UCSD-AML1 (cell line): ENCODE measurements around the gene FBXW7.

Experiments used
- DNase-seq: peaks from one replicate; lab custom pipeline; 2025; ENCODE audit not compliant: unreplicated experiment; lab: John Stamatoyannopoulos, UW

FBXW7 gene

GRCh38 chr4:152476796-152477195 lies 59.1 kb downstream of the FBXW7 start:
- no peak for DNase-seq

DNA sequence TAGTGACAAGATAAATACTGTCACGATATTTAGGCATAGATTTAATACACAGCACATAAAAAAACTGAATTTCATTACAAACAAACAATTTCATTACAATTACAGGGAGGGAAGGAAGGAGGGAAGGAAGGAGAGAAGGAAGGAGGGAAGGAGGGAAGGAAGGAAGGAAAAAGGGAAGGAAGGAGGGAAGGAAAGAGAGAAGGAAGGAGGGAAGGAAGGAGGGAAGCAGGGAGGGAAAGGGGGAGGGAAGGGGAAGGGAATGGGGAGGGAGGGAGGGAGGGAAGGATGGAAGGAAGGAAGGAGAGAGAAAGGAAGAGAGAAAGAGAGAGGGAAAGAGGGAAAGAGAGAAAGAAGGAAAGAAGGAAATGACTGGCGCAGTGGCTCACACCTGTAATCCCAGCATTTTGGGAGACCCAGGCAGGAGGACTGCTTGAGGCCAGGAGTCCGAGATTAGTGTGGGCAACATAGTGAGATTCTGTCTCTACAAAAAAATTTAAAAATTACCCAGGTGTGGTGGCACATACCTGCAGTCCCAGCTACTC lies 64.6 kb downstream of the FBXW7 start:
- no peak for DNase-seq

- no peak for DNase-seq
These were observed 67.5 kb downstream of the FBXW7 start for GRCh38 chr4:152468408-152468807.

GRCh38 chr4:152467101-152467500 lies 68.8 kb downstream of the FBXW7 start:
- DNase-seq, result no peak

DNA sequence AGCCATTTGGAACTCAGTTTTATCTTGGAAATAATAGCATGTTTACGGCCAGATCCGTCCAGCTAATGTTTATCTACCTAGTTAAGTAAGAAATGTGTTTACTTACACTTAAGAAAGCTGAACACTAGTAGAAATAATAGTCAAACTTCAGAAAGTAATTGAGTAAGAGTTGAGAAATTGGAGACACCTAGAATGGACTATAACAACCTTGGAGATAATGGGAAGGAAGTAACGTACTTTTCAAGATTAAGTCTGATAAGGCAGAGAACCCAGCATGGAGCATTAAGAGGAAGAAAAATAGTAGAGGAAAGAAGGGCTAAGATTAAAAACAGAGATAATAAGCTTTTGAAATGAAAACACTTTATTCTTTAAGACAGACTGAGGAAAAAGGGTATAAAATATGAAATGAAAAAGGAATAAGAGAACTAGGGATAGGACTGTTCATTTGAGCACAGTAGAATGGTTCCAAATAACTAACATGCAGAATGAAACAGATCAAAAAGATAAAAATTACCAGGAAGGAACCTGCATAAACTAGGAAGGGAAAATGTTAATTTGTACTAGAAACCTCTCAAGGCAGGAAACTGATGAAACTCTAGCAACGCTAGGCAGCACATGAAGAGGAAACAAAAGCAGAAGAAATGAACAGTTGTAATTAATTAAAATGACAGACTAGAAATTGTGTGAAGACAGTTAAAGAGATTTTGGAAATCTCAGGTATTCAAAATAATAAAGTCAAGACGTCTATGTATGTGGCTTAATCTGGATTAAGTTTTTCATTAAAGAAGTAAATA lies 71.7 kb downstream of the FBXW7 start:
- DNase-seq, result no peak

GRCh38 chr4:152463562-152463961 lies 72.3 kb downstream of the FBXW7 start:
- no peak for DNase-seq

GRCh38 chr4:152462695-152463094 lies 73.2 kb downstream of the FBXW7 start:
- no peak for DNase-seq

- DNase-seq, result no peak
These were observed 73.8 kb downstream of the FBXW7 start for GRCh38 chr4:152462047-152462446.

DNA sequence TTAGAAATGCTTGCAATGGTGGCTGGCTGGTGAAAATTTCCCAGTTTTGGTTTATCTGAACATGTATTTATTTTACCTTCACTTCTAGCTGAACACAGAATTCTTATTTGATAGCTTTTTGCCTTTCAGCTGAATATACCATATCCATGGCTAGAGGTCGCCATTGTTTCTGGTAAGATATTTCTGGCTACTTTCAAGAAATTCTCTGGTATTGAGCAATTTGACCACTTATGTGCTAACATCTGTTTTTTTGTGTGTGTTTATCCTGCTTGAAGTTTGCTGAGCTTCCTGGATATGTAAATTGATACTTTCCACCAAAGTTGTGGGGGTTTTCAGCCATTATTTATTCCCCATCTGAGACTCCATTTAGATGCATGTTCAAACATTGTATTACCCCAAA lies 75.4 kb downstream of the FBXW7 start:
- no peak for DNase-seq

DNA sequence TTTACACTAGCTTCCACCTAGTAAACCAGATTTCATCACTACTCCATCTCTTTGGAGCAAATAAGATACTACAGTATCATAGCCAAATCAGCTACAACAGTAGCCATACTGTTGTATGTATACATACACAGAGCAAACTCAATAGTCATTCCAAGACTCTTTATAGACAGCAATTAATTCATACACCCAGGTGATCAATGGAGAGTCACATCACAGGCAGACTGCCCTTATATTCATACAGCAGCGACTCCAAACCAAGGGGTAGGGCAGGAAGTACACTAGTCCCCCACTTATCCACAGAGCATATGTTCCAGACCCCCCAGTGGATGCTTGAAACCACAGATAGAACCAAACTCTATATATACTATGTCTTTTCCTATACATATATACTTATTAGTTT lies 76.6 kb downstream of the FBXW7 start:
- DNase-seq, result no peak

DNA sequence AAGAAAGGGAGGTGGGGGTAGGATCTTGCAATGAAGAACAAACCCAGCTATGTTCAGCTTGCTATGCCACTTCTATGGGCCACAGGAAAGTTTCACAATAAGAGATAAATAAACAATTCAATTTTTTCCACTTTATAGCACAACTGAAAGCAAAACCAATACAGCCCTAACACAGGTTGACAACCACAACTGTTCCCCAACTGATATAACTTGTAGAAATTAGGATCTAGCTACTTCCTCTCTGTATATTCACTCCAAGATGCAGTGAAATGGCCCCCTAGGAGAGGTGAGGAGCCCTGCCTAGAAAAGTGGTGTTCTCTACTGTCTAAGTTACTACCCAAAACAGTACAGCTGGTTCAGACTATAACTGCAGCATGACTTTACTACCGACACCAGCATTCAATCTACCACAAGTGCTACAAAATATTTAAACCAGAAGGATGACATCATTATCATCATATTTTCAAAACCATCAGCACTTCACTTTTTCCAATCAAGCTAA lies 77.0 kb downstream of the FBXW7 start:
- DNase-seq, result no peak

DNA sequence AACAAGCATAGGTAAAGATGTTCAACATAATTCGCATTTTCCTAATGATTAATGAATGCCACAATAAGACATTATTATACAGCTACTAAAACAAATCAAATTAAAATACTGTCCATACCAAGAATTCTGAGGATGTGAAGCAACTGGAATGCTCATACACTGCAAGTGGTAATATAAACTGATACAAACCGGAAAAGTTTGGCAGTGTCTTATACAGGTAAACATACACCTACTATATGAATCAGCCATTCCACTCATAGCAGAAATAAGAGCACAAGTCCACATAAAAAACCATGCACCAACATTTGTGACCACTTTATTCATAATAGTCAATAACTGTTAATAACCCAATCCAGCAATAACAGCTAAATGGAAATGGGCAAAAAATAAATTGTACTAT lies 79.3 kb downstream of the FBXW7 start:
- DNase-seq, result no peak

GRCh38 chr4:152455311-152455710 lies 80.6 kb downstream of the FBXW7 start:
- no peak for DNase-seq

- no peak for DNase-seq
These were observed 81.4 kb downstream of the FBXW7 start for GRCh38 chr4:152454398-152455011.

DNA sequence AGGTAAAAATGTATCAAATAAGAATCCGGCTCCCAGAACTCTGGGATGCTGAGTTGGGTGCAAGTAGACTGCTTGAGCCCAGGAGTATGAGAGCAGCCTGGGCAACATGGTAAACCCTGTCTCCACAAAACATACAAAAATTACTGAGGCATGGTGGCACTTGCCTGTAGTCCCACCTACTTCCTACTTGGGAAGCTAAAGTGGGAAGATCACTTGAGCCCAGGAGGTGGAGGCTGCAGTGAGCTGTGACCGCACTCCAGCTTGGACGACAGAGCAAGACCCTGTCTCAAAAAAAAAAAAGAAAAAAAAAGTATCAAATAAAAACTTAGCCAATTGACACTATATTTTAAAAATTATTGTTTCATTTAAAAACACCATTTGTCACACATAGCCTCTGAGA lies 84.4 kb downstream of the FBXW7 start:
- no peak for DNase-seq

GRCh38 chr4:152448854-152449253 lies 87.0 kb downstream of the FBXW7 start:
- DNase-seq, result no peak

DNA sequence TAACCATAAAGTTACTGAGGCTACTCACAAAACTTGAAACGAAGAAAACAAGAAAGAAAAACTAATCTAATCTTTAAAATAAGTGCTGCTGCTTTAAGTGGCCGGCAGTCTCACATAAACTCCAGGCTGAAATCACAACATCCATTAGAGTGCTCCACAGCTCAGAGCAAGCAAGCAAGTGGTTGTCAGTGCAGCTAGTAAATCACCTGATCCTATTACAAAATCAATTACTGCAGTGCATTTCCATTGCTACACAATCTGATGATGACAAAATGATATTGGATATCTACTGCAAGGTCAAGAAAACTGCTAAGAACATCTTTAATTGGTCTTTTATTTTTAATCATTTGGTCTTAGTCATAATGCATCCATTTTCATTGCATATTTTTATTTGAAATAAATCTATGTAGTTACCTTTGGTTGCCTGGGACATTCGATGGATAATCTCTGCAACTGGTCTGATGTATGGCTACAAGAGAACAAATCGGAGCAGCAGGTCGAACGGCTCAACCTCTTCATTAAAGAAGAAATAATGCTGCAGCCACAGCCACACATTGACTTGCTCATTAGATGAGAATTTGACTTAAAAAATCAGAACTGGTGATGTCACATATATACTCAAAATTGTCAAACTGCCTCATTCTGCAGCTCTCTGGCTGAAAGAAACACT lies 87.7 kb downstream of the FBXW7 start:
- no peak for DNase-seq

DNA sequence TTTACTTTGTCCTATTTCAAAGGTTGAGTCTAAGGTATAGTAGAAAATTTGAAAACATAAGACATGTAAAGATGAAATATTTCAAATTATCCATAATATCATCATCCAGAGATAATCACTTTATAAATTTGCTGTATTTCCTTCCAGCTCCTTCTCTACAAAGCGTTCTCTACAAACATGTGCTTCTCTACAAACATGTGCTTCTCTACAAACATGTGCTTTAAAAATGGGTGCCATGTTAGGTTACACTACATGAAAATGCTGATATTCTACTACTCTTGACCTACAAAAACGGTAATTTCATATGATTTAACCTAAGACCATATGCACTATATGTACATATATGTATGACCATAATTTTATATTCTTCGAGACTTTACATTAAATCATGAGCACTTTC lies 92.0 kb downstream of the FBXW7 start:
- no peak for DNase-seq

DNA sequence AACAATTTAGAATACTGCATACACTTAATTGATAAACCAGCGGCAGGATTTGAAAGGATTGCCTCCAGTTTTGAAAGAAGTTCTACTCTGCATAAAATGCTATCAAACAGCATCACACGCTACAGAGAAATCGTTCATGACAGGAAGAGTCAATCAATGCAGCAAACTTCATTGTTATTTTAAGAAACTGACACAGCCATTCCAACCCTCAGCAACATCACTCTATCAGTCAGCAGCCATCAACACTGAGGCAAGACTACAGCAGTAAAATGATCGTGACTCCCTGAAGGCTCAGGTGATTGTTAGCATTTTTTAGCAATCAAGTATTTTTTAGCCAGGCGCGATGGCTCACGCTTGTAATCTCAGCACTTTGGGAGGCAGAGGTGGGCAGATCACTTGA lies 98.3 kb downstream of the FBXW7 start:
- no peak for DNase-seq

DNA sequence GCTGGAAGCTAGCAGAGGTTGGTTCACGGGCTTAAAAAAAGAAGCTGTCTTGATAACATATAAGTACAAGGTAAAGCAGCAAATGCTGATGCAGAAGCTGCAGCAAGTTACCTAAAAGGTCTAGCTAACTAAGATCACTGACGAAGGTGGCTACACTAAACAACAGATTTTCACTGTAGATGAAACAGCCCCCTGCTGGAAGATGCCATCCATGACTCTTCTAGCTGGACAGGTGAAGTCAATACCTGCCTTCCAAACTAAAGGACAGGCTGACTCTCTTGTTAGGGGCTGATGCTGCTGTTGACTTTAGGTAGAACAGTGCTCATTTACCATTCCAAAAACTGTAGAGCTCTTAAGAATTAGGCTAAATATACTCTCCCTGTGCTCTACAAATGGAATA lies 99.5 kb downstream of the FBXW7 start:
- DNase-seq, result no peak

DNA sequence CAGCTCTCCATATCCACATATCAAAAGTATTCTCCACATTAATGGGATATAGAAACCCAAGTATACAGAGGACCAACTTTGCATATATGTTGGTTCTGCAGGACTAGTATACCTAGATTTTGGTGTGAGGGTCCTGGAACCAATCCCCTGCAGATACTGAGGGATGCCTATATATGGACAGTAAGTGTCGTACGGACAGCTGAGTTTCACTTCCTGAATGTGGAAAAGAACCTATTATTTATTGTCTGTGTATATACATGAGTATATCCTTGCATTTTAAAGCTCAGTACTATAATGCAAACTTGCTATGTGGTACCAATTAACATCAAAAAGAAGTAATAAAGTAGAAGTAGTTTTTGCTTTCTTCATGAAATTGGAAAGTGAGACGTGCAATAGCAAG lies 101.9 kb downstream of the FBXW7 start:
- no peak for DNase-seq

GRCh38 chr4:152431784-152432183 lies 104.1 kb downstream of the FBXW7 start:
- DNase-seq, result no peak
